ENCODE measurements around the gene SRMS.
"Not testable (repeated sequence)": the region's sequence is repeated elsewhere in the genome, so short reads cannot be mapped to it uniquely, and the experiment has no call there.

The SRMS gene

GRCh38 chr20:63522091-63522868 is 25.3 kb downstream of the SRMS start:
- DNase-seq (ENCODE audit: low read depth) = no peak

GRCh38 chr20:63521602-63522001 is 25.9 kb downstream of the SRMS start:
- DNase-seq (ENCODE audit: low read depth) = no peak

- DNase-seq (ENCODE audit: low read depth) = peak; percentile 52
Observed at GRCh38 chr20:63520934-63521601, 26.5 kb downstream of the SRMS start.

- peak; percentile 75 for DNase-seq (ENCODE audit: low read depth)
Observed at GRCh38 chr20:63520504-63520933, 27.0 kb downstream of the SRMS start, which contains the start of gene PPDPF. TSS of gene PPDPF (plus strand) at chr20:63520765. CDS start at chr20:63521309, 544 bp downstream.

- DNase-seq (ENCODE audit: low read depth) = peak; percentile 46
Observed at GRCh38 chr20:63519668-63520503, 27.7 kb downstream of the SRMS start.

GRCh38 chr20:63518946-63519667 is 28.4 kb downstream of the SRMS start:
- no peak for DNase-seq (ENCODE audit: low read depth)

GRCh38 chr20:63518351-63518861 is 29.1 kb downstream of the SRMS start:
- no peak for DNase-seq (ENCODE audit: low read depth)

GRCh38 chr20:63517376-63518309 is 29.9 kb downstream of the SRMS start:
- DNase-seq (ENCODE audit: low read depth) = no peak

GRCh38 chr20:63514520-63514919 is 33.0 kb downstream of the SRMS start:
- not testable (repeated sequence) for DNase-seq (ENCODE audit: low read depth)

GRCh38 chr20:63513207-63513606 is 34.3 kb downstream of the SRMS start:
- no peak for DNase-seq (ENCODE audit: low read depth)

- DNase-seq (ENCODE audit: low read depth) = no peak
Observed at GRCh38 chr20:63509088-63509564, 38.4 kb downstream of the SRMS start.

- DNase-seq (ENCODE audit: low read depth) = no peak
Observed at GRCh38 chr20:63508072-63508768, 39.3 kb downstream of the SRMS start.

- no peak for DNase-seq (ENCODE audit: low read depth)
Observed at GRCh38 chr20:63507083-63507743, 40.3 kb downstream of the SRMS start.

GRCh38 chr20:63505723-63506122 is 41.8 kb downstream of the SRMS start:
- DNase-seq (ENCODE audit: low read depth) = no peak

- DNase-seq (ENCODE audit: low read depth) = no peak
Observed at GRCh38 chr20:63505281-63505680, 42.3 kb downstream of the SRMS start.

GRCh38 chr20:63504642-63505041 is 42.9 kb downstream of the SRMS start:
- DNase-seq (ENCODE audit: low read depth) = no peak

- DNase-seq (ENCODE audit: low read depth) = no peak
Observed at GRCh38 chr20:63503524-63503923, 44.0 kb downstream of the SRMS start.

- DNase-seq (ENCODE audit: low read depth) = no peak
Observed at GRCh38 chr20:63502671-63503172, 44.8 kb downstream of the SRMS start.
